H1 (cell line): Measurements from ENCODE around the gene C1QL2. TPM values are rescaled to one million over a fixed set of nuclear protein-coding genes. Genes with fewer than 3 reads are reported as not detected.

Experiments used
- CEBPB ChIP-seq: IDR thresholded peaks from 2 replicates; pipeline ENCODE4 v1.6.1; 2012; ENCODE audit warnings: low read depth, low read length
- SIN3A ChIP-seq, 2 experiments: IDR thresholded peaks in 1 of 2; conservative IDR thresholded peaks in 1 of 2; 2 replicates each; pipeline ENCODE4 v1.6.1; 2011 to 2012; ENCODE audit warnings: low read length in 2 of 2, improper control_type of control experiment in 1 of 2, low read depth in 1 of 2, mild to moderate bottlenecking in 1 of 2
- polyA plus RNA-seq, 7 experiments: library from polyadenylated mRNA; depleted of rRNA in 3 of 7; stranded (reverse) in 5 of 7; unstranded in 2 of 7; fragments of >200 nt in 5 of 7; fragments of 200-250 nt in 2 of 7; gene quantifications; 1 replicate in 5 of 7; 2 replicates in 1 of 7; 4 replicates in 1 of 7; pipeline versions ENCODE4 v1.2.1 to v1.2.3, GENCODE V29; 2011 to 2013; ENCODE audit warnings: missing spikeins in 2 of 7, mixed read lengths in 2 of 7
- total RNA-seq: library from RNA; stranded (reverse); fragmentation: NEBNext Ultra II Directional; extraction: Animal tissue kit (Norgen Biotek cat#: 25700); gene quantifications from 2 replicates; pipeline ENCODE4 v1.2.1, GENCODE V29; 2021

Gene C1QL2
- total and polyA plus RNA-seq, 2 of the 8 experiments (the other 6 are each of a cell fraction or from before 2014, with no cell fraction given) = 0.80 to 0.88 TPM

GRCh38 chr2:119126650-119127049, 31.9 kb downstream of the C1QL2 start (continued):
- 0 out of 4 replicates have a peak, but pooled peaks of 1 of the 2 experiments have one; percentile 37 for TF ChIP-seq SIN3A (conservative IDR thresholded peaks at IDR 0.05 in 1 of 2, IDR thresholded peaks at IDR 0.05 in 1 of 2; ENCODE audit: low read depth in 1 of 2, low read length in 2 of 2)
- no peak for TF ChIP-seq CEBPB
